Mucosa of descending colon (tissue), 3 donors: Measurements from ENCODE around the gene PAK6. TPM values are rescaled to one million over a fixed set of nuclear protein-coding genes. Genes with fewer than 3 reads are reported as not detected.

Source experiments
- ATAC-seq: fragments of 200-7000 bp; cut with Tn5 transposase; one replicate; pipeline ENCODE4 v1.9.1; 2020; ENCODE audit warnings: mild to moderate bottlenecking, moderate library complexity
- DNase-seq, 3 donors: peaks; one replicate each; pipeline ENCODE4 v3.0.0-alpha.2; 2020
- H3K36me3 ChIP-seq: fragments of 200-600 bp; one replicate; pipeline ENCODE4 v1.8.0; 2021; ENCODE audit warnings: low read depth, mild to moderate bottlenecking
- H3K4me1 ChIP-seq: fragments of 200-600 bp; one replicate; pipeline ENCODE4 v1.8.0; 2021; ENCODE audit warnings: low read depth, mild to moderate bottlenecking
- H3K4me3 ChIP-seq: fragments of 200-600 bp; one replicate; pipeline ENCODE4 v1.8.0; 2021; ENCODE audit warnings: mild to moderate bottlenecking
- H3K9me3 ChIP-seq: fragments of 200-600 bp; one replicate; pipeline ENCODE4 v1.8.0; 2021; ENCODE audit warnings: mild to moderate bottlenecking
- intact Hi-C, 2 donors: fragments of 100-400 bp; cut with DNase I in 1 of 2; cut with micrococcal nuclease in 1 of 2; formaldehyde crosslinking; loops; one replicate each; pipeline versions ENCODE4 v1.11.0 to v1.11.1; 2022; cut with DNase I, micrococcal nuclease
- long read RNA-seq, 2 donors: library from polyadenylated mRNA; unstranded; transcript quantifications; one replicate each; pipeline ENCODE4 v2.0.0, GENCODE V29; 2019 to 2021
- total RNA-seq, 3 donors: library from RNA; stranded (reverse); fragmentation: NEBNext Ultra II Directional in 2 of 3; extraction: Animal tissue kit (Norgen Biotek cat#: 25700) in 2 of 3; gene quantifications; one replicate each; pipeline versions ENCODE4 v1.2.1 to v1.2.4, GENCODE V29; 2021 to 2023
- TF ChIP-seq, protein P1 (sequence below): fragments of 200-600 bp; IDR thresholded peaks from one replicate; pipeline ENCODE4 v1.8.0; 2022; ENCODE audit warnings: antibody characterized with exemption, mild to moderate bottlenecking
- donor health status: DM: no; HTN: no; CAD: no; lungs with moderate emphysema.
- donor health status: DM: no; HTN: no; CAD: no.
- donor health status: DM: no; HTN: yes; CAD: no.

The PAK6 gene
- total RNA-seq = 1 to 10 TPM in 2 of 3 donors, under 1 TPM in 1; 0.98 to 3.1 (median 2.7) TPM
- long read RNA-seq, donor 1 = 0 reads
- long read RNA-seq, donor 2, partial matches to known transcripts = 1 of 1 reads
- long read RNA-seq, donor 2, other reads (novel, unspliced or antisense) = 0 of 1 reads

DNA sequence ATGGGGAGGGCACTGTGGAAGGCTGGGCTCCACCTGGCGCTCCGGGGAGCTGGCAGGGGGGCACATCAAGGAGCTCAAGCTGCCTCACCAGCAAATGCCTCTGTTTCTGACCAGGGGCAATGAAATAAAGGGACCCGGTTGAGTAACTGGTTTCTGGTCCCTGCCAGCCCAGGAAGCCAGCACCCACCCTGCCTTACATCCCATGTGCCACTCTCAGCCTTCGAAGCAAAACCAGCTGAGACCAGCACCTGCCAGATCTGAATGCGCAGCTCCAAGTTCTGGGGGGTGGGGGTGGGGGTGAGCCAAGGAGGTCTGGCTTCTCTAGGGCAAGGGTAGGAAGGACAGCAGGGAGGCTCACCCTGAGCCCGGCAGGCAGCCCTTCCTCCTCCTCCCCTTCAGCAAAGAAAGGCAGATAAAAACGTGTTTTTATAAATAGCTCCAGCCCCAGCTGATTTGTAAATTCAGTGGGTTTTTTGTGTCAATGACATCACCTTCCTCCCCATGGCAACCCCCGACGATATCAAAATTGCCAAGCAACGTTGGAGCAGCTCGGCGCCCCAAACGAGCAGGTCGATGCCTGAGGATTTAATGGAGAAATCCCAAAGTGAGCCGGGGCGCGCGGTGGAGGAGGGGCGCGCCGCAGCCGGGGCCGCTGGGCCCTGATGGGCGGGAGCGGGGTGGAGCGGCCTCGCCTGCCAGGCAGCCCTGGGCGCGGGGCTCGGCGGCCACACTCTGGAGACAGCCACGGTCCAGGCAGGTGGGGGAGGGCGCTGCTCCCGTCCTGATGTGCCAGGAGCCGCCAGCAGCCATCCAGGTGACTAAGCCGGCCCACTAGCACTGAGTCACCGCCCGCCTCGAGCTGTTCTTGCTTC, at the start of gene PAK6:
Gene PAK6, plus strand, starts transcription at position 532 of the 872 bp plus-strand sequence. CDS start 25,723 bp downstream, outside the sequence.
- intact Hi-C loops = no loop called here
- Histone ChIP-seq H3K4me3 (no peak within 1 kb of the TSS), H3K36me3 (no peaks in the 10 kb centered on the region), H3K9me3 (no peaks in the 10 kb centered on the region), H3K4me1 (peaks cover 7% of the 10 kb centered on the region)
- TF ChIP-seq, protein P1, sequence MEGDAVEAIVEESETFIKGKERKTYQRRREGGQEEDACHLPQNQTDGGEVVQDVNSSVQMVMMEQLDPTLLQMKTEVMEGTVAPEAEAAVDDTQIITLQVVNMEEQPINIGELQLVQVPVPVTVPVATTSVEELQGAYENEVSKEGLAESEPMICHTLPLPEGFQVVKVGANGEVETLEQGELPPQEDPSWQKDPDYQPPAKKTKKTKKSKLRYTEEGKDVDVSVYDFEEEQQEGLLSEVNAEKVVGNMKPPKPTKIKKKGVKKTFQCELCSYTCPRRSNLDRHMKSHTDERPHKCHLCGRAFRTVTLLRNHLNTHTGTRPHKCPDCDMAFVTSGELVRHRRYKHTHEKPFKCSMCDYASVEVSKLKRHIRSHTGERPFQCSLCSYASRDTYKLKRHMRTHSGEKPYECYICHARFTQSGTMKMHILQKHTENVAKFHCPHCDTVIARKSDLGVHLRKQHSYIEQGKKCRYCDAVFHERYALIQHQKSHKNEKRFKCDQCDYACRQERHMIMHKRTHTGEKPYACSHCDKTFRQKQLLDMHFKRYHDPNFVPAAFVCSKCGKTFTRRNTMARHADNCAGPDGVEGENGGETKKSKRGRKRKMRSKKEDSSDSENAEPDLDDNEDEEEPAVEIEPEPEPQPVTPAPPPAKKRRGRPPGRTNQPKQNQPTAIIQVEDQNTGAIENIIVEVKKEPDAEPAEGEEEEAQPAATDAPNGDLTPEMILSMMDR = no peak
- DNase-seq (peak; percentile 39 to 65 (median 64)), ATAC-seq (peak; percentile 84)

DNA sequence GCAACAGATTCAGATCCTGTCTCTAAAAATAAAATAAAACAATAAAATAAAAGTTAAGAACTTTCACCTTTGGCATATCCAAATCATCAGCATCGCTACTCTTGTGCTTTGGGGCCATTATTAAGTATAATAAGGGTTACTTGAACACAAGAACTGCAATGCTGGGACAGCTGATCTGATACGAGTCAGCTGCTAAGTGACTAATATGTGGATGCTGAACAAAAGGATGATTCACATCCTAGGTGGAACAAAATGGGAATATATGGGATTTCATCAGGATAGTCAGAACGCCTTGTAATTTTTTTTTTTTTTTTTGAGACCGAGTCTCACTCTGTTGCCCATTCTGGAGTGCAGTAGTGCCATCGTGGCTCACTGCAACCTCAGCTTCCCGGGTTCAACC, 48.3 kb upstream of the PAK6 start:
- Histone ChIP-seq H3K36me3 (no peaks in the 10 kb centered on the region), H3K9me3 (no peaks in the 10 kb centered on the region), H3K4me1 (no peaks in the 10 kb centered on the region), H3K4me3 (no peak overlapping the region)
- DNase-seq (no peak), ATAC-seq (no peak)
- intact Hi-C loops = no loop called here
- TF ChIP-seq, protein P1 = no peak

DNA sequence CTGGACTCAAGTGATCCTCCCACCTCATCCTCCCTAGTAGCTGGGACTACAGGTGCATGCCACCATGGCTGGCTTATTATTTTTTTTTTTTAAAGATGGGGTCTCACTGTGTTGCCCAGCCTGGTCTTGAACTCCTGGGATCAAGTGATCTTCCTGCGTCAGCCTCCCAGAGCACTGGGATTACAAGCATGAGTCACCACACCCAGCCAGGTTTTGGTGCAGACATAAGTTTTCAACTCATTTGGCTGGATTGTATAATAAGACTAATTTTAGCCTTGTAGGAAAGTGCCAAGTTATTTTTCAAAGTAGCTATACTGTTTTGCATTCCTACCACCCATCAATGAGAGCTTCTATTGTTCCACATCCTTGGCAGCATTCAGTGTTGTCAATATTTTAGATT, 45.9 kb upstream of the PAK6 start:
- Histone ChIP-seq H3K4me3 (no peak overlapping the region), H3K36me3 (no peaks in the 10 kb centered on the region), H3K4me1 (no peaks in the 10 kb centered on the region), H3K9me3 (no peaks in the 10 kb centered on the region)
- intact Hi-C loops = no loop called here
- DNase-seq = no peak
- no peak for ATAC-seq
- TF ChIP-seq, protein P1 = no peak

DNA sequence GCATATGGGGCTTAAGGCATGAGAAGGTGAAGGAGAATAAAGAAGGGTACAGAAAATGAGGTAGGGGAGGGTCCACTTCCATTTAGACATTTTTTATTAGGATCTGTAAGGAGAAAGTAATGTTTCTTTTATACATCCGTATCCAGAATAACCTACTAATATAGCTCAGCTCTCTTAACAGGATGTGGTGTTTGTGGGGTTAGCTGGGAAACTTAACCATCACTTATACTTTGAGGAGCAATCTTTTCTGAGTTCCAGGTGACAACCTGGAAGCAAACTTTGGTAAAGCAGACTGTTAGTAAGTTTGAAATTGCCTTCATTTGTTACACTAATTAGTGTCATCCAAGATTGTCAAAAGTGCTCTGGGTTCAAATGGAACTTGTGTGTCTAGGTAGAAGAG, 41.4 kb upstream of the PAK6 start:
- intact Hi-C loops = no loop called here
- Histone ChIP-seq H3K36me3 (no peaks in the 10 kb centered on the region), H3K4me3 (no peak overlapping the region), H3K4me1 (no peaks in the 10 kb centered on the region), H3K9me3 (no peaks in the 10 kb centered on the region)
- TF ChIP-seq, protein P1 = no peak
- no peak for ATAC-seq
- no peak for DNase-seq

DNA sequence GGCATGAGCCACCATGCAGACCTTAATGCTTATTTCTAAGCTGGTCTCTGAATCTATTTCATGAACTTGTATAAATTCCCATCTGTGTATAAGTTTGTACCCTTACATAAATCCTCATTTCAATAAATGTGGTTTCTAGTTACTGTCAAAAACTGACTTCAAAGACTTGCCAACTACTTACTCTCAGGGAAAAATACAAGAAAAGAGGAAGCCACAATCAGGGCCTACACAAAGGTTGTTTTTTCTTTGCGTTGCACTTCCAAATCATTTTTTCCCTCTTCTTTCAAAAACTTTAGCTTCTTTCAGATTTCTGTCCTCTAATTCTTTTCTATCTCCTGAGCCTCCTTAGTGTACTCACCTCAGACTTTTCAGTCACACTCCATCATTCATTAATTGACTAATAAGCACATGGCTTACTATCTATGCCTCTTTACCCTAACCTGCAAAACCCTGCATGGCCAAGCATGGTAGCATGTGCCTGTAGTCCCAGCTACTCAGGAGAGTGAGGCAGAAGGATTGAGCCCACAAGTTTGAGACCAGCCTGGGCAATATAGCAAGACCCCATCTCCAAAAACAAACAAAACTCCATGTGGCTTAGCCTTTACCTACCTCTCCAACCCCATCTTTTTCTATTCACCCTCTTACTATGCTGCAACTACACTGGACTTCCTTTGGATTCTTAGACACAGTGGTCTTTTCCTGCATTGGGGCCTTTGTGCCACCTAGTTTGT, 40.3 kb upstream of the PAK6 start:
- H3K4me1 ChIP-seq = no peaks in the 10 kb centered on the region
- ATAC-seq (no peak), DNase-seq (no peak)
- no peaks in the 10 kb centered on the region for H3K36me3 ChIP-seq
- no peak overlapping the region for H3K4me3 ChIP-seq
- H3K9me3 ChIP-seq = no peaks in the 10 kb centered on the region
- TF ChIP-seq, protein P1 = no peak
- intact Hi-C loops = no loop called here
